ENCODE results near the gene PGBD2.
"Not testable (repeated sequence)": the region's sequence is repeated elsewhere in the genome, so short reads cannot be mapped to it uniquely, and the experiment has no call there.

The PGBD2 gene

DNA sequence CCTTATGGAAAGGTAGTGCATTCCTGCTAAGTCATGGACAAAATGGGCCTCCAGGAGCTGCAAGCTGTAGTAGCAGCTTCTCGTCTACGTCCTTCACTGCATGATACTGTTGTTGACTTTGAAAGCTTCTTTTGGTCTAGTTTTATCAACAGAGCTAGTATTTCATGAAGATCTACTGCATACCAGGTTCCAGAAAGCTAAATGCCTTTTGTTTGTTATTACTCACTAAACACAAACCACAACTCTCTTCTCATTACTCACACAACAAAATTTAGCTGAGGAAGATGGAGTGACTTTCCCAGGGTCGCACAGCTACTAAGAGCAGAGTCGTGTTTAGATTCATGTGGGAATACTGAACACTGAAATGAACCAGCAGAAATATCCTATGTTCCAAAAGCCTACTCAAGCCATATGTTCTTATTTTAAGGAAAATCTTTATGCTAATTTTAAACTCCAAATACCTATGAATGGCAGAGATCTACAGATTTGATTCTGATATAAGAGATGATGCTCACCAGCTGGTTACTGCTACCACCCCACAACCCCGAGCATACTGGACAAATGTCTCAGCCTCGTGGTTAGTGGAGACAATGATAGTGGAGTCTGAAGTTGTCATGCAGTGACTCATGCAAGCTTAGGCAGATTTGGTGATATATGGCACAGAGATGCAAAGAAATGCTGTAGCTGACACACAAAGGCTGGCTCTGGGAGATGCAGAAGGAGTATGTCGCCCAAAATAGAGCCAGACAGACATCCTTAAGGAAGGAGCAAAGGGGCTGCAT is 20.6 kb downstream of the PGBD2 start:
- DNase-seq (ENCODE audit: low read depth in 1 of 2, low spot score in 1 of 2): no peak

DNA sequence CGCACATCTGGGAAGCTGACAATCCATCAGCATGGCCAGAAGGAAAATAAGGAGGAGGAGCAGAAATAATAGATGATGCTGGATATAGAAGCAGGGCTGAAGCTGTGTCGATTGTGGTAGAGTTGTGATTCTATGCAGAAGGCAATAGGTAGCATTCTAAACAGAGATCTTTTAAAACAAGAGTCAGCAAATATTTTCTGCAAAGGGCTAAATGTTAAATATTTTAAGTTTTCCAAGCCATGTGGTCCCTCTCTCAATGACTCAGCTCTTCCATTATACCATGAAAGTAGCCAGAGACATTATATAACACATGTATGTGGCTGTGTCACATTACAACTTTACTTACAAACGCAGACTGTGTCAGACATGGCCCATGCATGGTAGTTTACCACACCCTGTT is 21.2 kb downstream of the PGBD2 start:
- DNase-seq (ENCODE audit: low read depth in 1 of 2, low spot score in 1 of 2): not testable (repeated sequence)

DNA sequence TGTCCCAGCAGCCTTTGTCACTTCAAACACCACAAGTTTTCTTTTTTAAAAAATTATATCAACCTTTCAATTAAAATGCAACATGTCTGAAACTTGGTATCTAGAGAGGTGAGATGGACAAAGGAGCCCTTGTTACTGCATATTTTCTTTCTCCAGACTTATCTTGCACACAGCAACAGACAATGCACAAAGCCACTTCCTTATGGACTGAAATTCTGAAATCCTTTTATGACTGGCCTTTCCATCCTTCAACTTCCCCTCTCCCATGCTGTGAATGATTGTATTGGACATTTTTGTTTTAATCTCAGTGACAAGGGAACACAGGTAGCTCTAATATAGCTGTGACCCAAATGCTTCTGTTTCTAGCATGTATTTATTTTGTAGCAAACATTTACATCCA is 22.1 kb downstream of the PGBD2 start:
- not testable (repeated sequence) for DNase-seq (ENCODE audit: low read depth in 1 of 2, low spot score in 1 of 2)

DNA sequence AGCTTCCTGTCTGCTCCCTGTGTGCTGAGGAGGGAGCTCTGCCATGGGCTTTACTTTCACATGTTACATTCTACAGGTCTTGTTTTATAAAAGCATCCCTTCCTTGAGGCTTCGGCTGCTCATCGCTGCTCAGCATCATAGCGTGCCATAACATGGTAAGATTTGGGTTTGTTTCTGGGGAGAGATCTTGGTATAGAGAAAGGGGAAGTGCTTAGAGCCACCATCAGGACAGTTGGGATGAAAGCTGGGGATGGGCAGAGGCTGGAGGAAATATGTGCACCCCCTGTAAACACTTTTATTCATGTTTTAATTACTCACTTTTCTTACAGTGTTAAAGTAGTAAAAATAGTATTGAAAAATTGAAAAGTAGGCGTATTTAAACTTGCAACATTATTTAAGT is 24.0 kb downstream of the PGBD2 start:
- DNase-seq (ENCODE audit: low read depth in 1 of 2, low spot score in 1 of 2): not testable (repeated sequence)

DNA sequence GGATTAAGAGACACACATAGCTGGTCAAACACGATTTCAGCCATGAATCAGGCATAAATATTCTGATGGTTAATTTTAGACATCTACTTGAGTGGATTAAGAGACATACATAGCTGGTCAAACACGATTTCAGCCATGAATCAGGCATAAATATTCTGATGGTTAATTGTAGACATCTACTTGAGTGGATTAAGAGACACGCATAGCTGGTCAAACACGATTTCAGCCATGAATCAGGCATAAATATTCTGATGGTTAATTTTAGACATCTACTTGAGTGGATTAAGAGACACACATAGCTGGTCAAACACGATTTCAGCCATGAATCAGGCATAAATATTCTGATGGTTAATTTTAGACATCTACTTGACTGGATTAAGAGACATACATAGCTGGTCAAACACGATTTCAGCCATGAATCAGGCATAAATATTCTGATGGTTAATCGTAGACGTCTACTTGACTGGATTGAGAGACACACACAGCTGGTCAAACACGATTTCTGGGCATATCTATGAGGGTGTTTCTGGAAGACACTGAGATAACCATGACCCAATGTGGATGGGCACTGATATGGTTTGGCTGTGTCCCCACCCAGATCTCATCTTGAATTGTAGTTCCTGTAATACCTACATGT is 32.3 kb downstream of the PGBD2 start:
- DNase-seq (ENCODE audit: low read depth in 1 of 2, low spot score in 1 of 2): not testable (repeated sequence)

DNA sequence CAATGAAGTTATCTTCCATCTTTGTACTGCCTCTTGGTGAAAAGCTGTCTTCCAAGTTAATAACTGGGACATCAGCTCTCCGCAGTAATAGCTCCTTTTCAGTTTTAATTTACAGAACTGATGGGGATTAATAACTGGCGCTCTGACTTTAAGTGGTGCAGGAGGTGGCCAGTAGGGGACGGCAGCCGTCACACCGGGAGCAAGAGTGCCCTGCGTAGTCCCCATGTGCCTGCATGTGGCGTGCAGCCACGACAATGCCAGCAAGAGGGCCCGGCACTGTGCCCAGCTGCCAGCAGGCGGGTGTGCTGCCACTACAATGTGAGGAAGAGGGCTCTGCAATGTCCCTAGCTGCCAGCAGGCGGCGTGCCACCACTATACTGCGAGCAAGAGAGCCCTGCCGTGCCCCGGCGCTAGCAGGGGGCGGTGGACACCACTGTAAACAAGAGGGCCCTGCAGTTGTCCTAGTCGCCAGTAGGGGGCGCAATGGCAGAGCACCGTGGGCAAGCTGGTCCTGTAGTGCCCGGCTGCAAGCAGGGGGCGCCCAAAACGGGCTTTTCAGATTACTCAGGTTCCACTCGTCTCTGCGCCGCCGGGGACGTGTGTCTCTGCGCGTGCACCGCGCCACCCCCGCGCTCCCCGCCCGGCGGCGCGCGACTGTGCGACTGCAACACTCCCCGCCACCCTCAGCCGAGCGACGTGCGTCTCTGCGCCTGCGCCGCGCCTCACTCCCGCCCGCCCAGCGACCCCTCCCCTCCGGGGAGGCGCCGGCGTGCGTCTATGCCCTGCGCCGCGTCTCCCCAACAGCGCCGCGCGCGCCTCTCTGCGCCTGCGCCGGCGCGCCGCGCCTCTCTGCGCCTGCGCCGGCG is 38.3 kb downstream of the PGBD2 start:
- DNase-seq (ENCODE audit: low read depth in 1 of 2, low spot score in 1 of 2): not testable (repeated sequence)

DNA sequence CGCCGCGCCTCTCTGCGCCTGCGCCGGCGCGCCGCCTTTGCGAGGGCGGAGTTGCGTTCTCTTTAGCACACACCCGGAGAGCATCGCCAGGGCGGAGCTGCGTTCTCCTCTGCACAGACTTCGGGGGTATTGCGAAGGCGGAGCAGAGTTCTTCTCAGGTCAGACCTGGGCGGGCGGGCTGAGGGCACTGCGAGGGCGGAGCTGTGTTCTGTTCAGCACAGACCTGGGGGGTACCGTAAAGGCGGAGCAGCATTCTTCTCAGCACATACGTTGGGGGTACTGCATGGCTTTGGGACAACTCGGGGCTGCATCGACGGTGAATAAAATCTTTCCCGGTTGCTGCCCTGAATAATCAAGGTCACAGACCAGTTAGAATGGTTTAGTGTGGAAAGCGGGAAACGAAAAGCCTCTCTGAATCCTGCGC is 39.0 kb downstream of the PGBD2 start:
- not testable (repeated sequence) for DNase-seq (ENCODE audit: low read depth in 1 of 2, low spot score in 1 of 2)

DNA sequence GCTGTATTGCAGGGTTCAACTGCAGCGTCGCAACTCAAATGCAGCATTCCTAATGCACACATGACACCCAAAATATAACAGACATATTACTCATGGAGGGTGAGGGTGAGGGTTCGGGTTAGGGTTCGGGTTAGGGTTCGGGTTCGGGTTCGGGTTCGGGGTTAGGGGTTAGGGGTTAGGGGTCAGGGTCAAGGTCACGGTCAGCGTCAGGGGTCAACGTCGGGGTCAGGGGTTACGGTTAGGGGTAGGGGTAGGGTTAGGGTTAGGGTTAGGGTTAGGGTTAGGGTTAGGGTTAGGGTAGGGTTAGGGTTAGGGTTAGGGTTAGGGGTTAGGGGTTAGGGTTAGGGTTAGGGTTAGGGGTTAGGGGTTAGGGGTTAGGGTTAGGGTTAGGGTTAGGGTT is 39.4 kb downstream of the PGBD2 start:
- not testable (repeated sequence) for DNase-seq (ENCODE audit: low read depth in 1 of 2, low spot score in 1 of 2)

DNA sequence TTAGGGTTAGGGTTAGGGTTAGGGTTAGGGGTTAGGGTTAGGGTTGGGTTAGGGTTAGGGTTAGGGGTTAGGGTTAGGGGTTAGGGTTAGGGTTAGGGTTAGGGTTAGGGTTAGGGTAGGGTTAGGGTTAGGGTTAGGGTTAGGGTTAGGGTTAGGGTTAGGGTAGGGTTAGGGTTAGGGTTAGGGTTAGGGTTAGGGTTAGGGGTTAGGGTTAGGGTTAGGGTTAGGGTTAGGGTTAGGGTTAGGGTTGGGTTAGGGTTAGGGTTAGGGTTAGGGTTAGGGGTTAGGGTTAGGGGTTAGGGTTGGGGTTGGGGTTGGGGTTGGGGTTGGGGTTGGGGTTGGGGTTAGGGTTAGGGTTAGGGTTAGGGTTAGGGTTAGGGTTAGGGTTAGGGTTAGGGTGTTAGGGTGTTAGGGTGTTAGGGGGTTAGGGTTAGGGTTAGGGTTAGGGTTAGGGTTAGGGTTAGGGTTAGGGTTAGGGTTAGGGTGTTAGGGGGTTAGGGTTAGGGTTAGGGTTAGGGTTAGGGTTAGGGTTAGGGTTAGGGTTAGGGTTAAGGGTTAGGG is 39.9 kb downstream of the PGBD2 start:
- not testable (repeated sequence) for DNase-seq (ENCODE audit: low read depth in 1 of 2, low spot score in 1 of 2)
